ENCODE measurements around the gene TMEM14C.

GRCh38 chr6:10678456-10678855 lies 44.4 kb upstream of the TMEM14C start:
- no peak for TF ChIP-seq SIN3A (IDR thresholded peaks at IDR 0.05; ENCODE audit: low read depth)
- no peak for TF ChIP-seq RAD21 (IDR thresholded peaks at IDR 0.05; ENCODE audit: low read depth)
- TF ChIP-seq SRF (IDR thresholded peaks at IDR 0.05; ENCODE audit: low read depth) = no peak
- TF ChIP-seq POLR2A (IDR thresholded peaks at IDR 0.05; ENCODE audit: borderline replicate concordance, extremely low read depth, insufficient read depth, insufficient read length) = no peak
- no peak for TF ChIP-seq REST (IDR thresholded peaks at IDR 0.05; ENCODE audit: low read depth)
- no peak for TF ChIP-seq POLR2AphosphoS5 (IDR thresholded peaks at IDR 0.05; ENCODE audit: low read depth, low read length)
- no peak for TF ChIP-seq CTCF (IDR thresholded peaks at IDR 0.05 in 2 of 3, conservative IDR thresholded peaks at IDR 0.05 in 1 of 3; ENCODE audit: borderline replicate concordance in 1 of 3, insufficient read depth in 1 of 3, low read depth in 2 of 3, low read length in 2 of 3)
- no peak for TF ChIP-seq CEBPB (IDR thresholded peaks at IDR 0.05; ENCODE audit: low read depth)
- TF ChIP-seq MAX (IDR thresholded peaks at IDR 0.05) = no peak
- TF ChIP-seq ZNF274 (IDR thresholded peaks at IDR 0.05; ENCODE audit: low read depth, low read length) = no peak
- no peak for TF ChIP-seq EZH2phosphoT487 (IDR thresholded peaks at IDR 0.05; ENCODE audit: borderline replicate concordance)
- TF ChIP-seq EZH2 (IDR thresholded peaks at IDR 0.05) = no peak
